ENCODE data around the gene WDR38. TPM values are rescaled to one million over a fixed set of nuclear protein-coding genes. Genes with fewer than 3 reads are reported as not detected.

The WDR38 gene
- total and polyA plus RNA-seq, 2 of the 13 experiments (the other 11 are each of a cell fraction or from before 2014, with no cell fraction given), result not detected

DNA sequence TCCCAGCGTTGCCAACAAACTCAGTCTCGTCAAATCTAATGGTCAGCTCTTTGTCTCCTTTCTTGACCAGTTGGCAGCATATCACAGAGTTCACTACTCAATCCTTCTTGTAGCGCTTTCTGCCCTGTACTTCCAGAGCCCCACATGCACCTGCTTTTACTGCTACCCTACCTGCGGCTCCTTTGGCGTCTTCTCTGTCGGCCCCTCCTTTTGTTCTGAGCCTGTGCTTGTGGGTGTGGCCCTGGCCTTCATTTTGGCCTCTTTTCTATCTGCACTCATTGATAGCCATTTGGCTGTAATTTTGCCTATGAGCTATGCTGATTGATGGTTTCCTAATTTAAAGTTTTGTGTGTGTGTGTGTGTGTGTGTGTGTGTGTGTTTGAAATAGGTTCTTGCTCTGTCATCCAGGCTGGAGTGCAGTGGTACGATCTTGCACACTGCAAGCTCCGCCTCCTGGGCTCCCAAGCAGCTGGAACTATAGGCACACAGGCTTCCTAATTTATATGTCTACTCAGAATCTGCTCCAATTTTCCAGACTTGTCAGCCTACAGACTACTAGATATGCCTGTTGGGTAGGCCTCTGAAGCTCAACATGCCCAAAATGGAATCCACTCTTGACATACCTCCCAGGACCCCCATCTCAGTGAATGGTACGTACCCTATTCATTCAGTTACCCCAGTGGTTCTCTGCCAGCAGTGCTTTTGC is 40.9 kb downstream of the WDR38 start:
- POLR2A ChIA-PET, result no interaction called here

More for the DNA sequence above, 40.9 kb downstream of the WDR38 start:
- no peak for TF ChIP-seq ZFP37 (CRISPR knock-in tag; IDR thresholded peaks at IDR 0.05; ENCODE audit: borderline replicate concordance)
- TF ChIP-seq ZNF547 (CRISPR knock-in tag; IDR thresholded peaks at IDR 0.05), result no peak
- no peak for TF ChIP-seq SMYD3 (CRISPR knock-in tag; IDR thresholded peaks at IDR 0.05)
- no peak for TF ChIP-seq NFKBIZ (CRISPR knock-in tag; IDR thresholded peaks at IDR 0.05)
- no peak for TF ChIP-seq ZNF350 (CRISPR knock-in tag; IDR thresholded peaks at IDR 0.05; ENCODE audit: borderline replicate concordance, low read depth)
- no peak for TF ChIP-seq GFI1 (CRISPR knock-in tag; IDR thresholded peaks at IDR 0.05; ENCODE audit: borderline replicate concordance)
- TF ChIP-seq, protein P1, sequence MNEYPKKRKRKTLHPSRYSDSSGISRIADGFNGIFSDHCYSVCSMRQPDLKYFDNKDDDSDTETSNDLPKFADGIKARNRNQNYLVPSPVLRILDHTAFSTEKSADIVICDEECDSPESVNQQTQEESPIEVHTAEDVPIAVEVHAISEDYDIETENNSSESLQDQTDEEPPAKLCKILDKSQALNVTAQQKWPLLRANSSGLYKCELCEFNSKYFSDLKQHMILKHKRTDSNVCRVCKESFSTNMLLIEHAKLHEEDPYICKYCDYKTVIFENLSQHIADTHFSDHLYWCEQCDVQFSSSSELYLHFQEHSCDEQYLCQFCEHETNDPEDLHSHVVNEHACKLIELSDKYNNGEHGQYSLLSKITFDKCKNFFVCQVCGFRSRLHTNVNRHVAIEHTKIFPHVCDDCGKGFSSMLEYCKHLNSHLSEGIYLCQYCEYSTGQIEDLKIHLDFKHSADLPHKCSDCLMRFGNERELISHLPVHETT (CRISPR knock-in tag; conservative IDR thresholded peaks at IDR 0.05), result no peak
- no peak for TF ChIP-seq GPN1 (CRISPR knock-in tag; IDR thresholded peaks at IDR 0.05; ENCODE audit: borderline replicate concordance)
- TF ChIP-seq ZNF543 (CRISPR knock-in tag; IDR thresholded peaks at IDR 0.05), result no peak
- TF ChIP-seq GATA4 (IDR thresholded peaks at IDR 0.05; ENCODE audit: borderline replicate concordance, low read depth), result no peak
- TF ChIP-seq HNRNPK (IDR thresholded peaks at IDR 0.05; ENCODE audit: low read depth, low read length, poor library complexity, severe bottlenecking), result no peak
- TF ChIP-seq TP53 (CRISPR knock-in tag; conservative IDR thresholded peaks at IDR 0.05), result no peak
- TF ChIP-seq, protein P2, sequence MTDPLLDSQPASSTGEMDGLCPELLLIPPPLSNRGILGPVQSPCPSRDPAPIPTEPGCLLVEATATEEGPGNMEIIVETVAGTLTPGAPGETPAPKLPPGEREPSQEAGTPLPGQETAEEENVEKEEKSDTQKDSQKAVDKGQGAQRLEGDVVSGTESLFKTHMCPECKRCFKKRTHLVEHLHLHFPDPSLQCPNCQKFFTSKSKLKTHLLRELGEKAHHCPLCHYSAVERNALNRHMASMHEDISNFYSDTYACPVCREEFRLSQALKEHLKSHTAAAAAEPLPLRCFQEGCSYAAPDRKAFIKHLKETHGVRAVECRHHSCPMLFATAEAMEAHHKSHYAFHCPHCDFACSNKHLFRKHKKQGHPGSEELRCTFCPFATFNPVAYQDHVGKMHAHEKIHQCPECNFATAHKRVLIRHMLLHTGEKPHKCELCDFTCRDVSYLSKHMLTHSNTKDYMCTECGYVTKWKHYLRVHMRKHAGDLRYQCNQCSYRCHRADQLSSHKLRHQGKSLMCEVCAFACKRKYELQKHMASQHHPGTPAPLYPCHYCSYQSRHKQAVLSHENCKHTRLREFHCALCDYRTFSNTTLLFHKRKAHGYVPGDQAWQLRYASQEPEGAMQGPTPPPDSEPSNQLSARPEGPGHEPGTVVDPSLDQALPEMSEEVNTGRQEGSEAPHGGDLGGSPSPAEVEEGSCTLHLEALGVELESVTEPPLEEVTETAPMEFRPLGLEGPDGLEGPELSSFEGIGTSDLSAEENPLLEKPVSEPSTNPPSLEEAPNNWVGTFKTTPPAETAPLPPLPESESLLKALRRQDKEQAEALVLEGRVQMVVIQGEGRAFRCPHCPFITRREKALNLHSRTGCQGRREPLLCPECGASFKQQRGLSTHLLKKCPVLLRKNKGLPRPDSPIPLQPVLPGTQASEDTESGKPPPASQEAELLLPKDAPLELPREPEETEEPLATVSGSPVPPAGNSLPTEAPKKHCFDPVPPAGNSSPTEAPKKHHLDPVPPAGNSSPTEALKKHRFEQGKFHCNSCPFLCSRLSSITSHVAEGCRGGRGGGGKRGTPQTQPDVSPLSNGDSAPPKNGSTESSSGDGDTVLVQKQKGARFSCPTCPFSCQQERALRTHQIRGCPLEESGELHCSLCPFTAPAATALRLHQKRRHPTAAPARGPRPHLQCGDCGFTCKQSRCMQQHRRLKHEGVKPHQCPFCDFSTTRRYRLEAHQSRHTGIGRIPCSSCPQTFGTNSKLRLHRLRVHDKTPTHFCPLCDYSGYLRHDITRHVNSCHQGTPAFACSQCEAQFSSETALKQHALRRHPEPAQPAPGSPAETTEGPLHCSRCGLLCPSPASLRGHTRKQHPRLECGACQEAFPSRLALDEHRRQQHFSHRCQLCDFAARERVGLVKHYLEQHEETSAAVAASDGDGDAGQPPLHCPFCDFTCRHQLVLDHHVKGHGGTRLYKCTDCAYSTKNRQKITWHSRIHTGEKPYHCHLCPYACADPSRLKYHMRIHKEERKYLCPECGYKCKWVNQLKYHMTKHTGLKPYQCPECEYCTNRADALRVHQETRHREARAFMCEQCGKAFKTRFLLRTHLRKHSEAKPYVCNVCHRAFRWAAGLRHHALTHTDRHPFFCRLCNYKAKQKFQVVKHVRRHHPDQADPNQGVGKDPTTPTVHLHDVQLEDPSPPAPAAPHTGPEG (CRISPR knock-in tag; IDR thresholded peaks at IDR 0.05), result no peak
- TF ChIP-seq SP4 (CRISPR knock-in tag; IDR thresholded peaks at IDR 0.05), result no peak
- no peak for TF ChIP-seq ARID2 (CRISPR knock-in tag; IDR thresholded peaks at IDR 0.05; ENCODE audit: borderline replicate concordance)
- FAIRE-seq (no peak), DNase-seq (ENCODE audit: low spot score) (no peak), ATAC-seq (no peak)
- Histone ChIP-seq H4K20me1 (ENCODE audit: insufficient read depth, low read length) (no peaks in the 10 kb centered on the region), H3K4me3 (replicated peaks in 1 of 3; ENCODE audit: insufficient read depth in 1 of 3, low read depth in 2 of 3, low read length in 3 of 3) (no peak overlapping the region), H3K9ac (ENCODE audit: insufficient read depth, low read depth, low read length) (no peak overlapping the region), H3K4me1 (ENCODE audit: insufficient read depth, low read length) (peaks cover 23% of the 10 kb centered on the region), H3K9me3 (ENCODE audit: low read length) (no peaks in the 10 kb centered on the region), H2AFZ (ENCODE audit: low read length) (no peak overlapping the region), H3K4me2 (ENCODE audit: low read depth, low read length) (no peak overlapping the region), H3K36me3 (replicated peaks in 1 of 2; ENCODE audit: control insufficient read depth in 1 of 2, insufficient read depth in 2 of 2, low read length in 2 of 2) (peaks cover 11 to 44% of the 10 kb centered on the region in 2 experiments; a peak in 4 of 5 replicates), H3K27me3 (ENCODE audit: control insufficient read depth in 1 of 2, insufficient read depth in 2 of 2, low read length in 2 of 2) (no peaks in the 10 kb centered on the region), H3K27ac (ENCODE audit: extremely low read length, insufficient read depth, low read length) (no peak overlapping the region), H3K79me2 (ENCODE audit: insufficient read depth, low read length) (no peaks in the 10 kb centered on the region)
- CTCF ChIA-PET (ENCODE audit: low intra/inter-chr PET ratio, low total read pairs), result no interaction called here
- intact Hi-C loops (cut with micrococcal nuclease; ENCODE audit: unreplicated experiment) (no loop called here), in situ Hi-C loops (cut with HindIII; ENCODE audit: extremely low pct_ligation_motif_present, low pct_unique_long_range_greater_than_20kb) (no loop called here)
- BruUV-seq (replicated peaks), result no TSS peak
- WGBS (ENCODE audit: low lambda C conversion rate), result 97% methylated on average over 9 of the region's 9 CpGs
